B cell (primary cell): ENCODE results near the gene COL28A1.

Experiments
- CTCF ChIP-seq: fragments of 200-600 bp; IDR thresholded peaks from one replicate; pipeline ENCODE4 v1.8.0; 2022; ENCODE audit warnings: antibody characterized with exemption, mild to moderate bottlenecking
- EZH2 ChIP-seq: IDR thresholded peaks from 2 replicates; pipeline ENCODE4 v1.6.1; 2012; ENCODE audit warnings: borderline replicate concordance, low read depth, mild to moderate bottlenecking, moderate library complexity, low read length; ENCODE audit not compliant: insufficient read depth, poor library complexity, severe bottlenecking

GRCh38 chr7:7584653-7585052 is 49.0 kb upstream of the COL28A1 start:
- TF ChIP-seq CTCF, result no peak
- TF ChIP-seq EZH2, result no peak
